IMR-90 (cell line): ENCODE measurements around the gene CDC37L1. TPM values are rescaled to one million over a fixed set of nuclear protein-coding genes. Genes with fewer than 3 reads are reported as not detected.

Experiments used
- ATAC-seq: fragments of 200-7000 bp; cut with Tn5 transposase; 2 replicates; pipeline ENCODE4 v1.9.1; 2020; ENCODE audit warnings: low read depth, mild to moderate bottlenecking, moderate library complexity
- BruUV-seq: library from RNA; stranded (reverse); fragments of 400-500 nt; replicated peaks from 2 replicates; lab custom pipeline; 2021; lab: Mats Ljungman, UMichigan
- CTCF ChIA-PET: fragments of 300-600 bp; formaldehyde crosslinking; extraction: SDS; loops from one replicate; lab custom pipeline; 2021; ENCODE audit warnings: antibody characterized with exemption; lab: Yijun Ruan, JAX
- POLR2A ChIA-PET: fragments of 300-600 bp; sonication (Branson Sonifier 250); formaldehyde crosslinking; loops from one replicate; lab custom pipeline; 2022; ENCODE audit warnings: antibody characterized with exemption; ENCODE audit not compliant: unreplicated experiment; lab: Charles Lee
- DNase-seq: peaks from one replicate; pipeline ENCODE4 v3.0.0; 2013
- H2AFZ ChIP-seq: replicated peaks from 2 replicates; pipeline ENCODE3; 2013; ENCODE audit warnings: low read length, mild to moderate bottlenecking; ENCODE audit not compliant: poor library complexity
- H2AK5ac ChIP-seq: 2 replicates; pipeline ENCODE4 v1.6.1; 2013; ENCODE audit warnings: low read depth, low read length, inconsistent platforms
- H2AK9ac ChIP-seq: replicated peaks from 2 replicates; pipeline ENCODE3; 2013; ENCODE audit warnings: mild to moderate bottlenecking, low read depth, low read length, moderate library complexity; ENCODE audit not compliant: poor library complexity
- H2BK120ac ChIP-seq: 2 replicates; pipeline ENCODE4 v1.6.1; 2013; ENCODE audit warnings: low read depth, low read length, inconsistent platforms
- H2BK15ac ChIP-seq: 3 replicates; pipeline ENCODE4 v1.6.1; 2013; ENCODE audit warnings: low read depth, low read length, inconsistent platforms
- H2BK20ac ChIP-seq: 2 replicates; pipeline ENCODE4 v1.6.1; 2013; ENCODE audit warnings: low read depth, mild to moderate bottlenecking, inconsistent platforms, low read length, moderate library complexity
- H2BK5ac ChIP-seq: 2 replicates; pipeline ENCODE4 v1.6.1; 2013; ENCODE audit warnings: mild to moderate bottlenecking, low read depth, low read length, inconsistent platforms; ENCODE audit not compliant: poor library complexity, severe bottlenecking
- H3K14ac ChIP-seq: replicated peaks from 2 replicates; pipeline ENCODE4 v1.6.1; 2013; ENCODE audit warnings: low read depth, low read length, inconsistent platforms
- H3K18ac ChIP-seq: 2 replicates; pipeline ENCODE4 v1.6.1; 2013; ENCODE audit warnings: low read depth, low read length, control low read depth
- H3K23ac ChIP-seq: 2 replicates; pipeline ENCODE4 v1.6.1; 2013; ENCODE audit warnings: low read depth, low read length, inconsistent platforms
- H3K27ac ChIP-seq: 2 replicates; pipeline ENCODE4 v1.5.1; 2013; ENCODE audit warnings: mild to moderate bottlenecking, control low read depth, low read length; ENCODE audit not compliant: insufficient read depth
- H3K27me3 ChIP-seq: 2 replicates; pipeline ENCODE4 v1.6.1; 2013; ENCODE audit warnings: low read length; ENCODE audit not compliant: control insufficient read depth, insufficient read depth
- H3K36me3 ChIP-seq: 2 replicates; pipeline ENCODE4 v1.6.1; 2013; ENCODE audit warnings: low read length, mixed read lengths; ENCODE audit not compliant: control insufficient read depth, insufficient read depth
- H3K4ac ChIP-seq: 2 replicates; pipeline ENCODE4 v1.6.1; 2013; ENCODE audit warnings: low read depth, low read length, inconsistent platforms
- H3K4me1 ChIP-seq: 2 replicates; pipeline ENCODE4 v1.6.1; 2013; ENCODE audit warnings: low read length, mixed read lengths; ENCODE audit not compliant: control insufficient read depth, insufficient read depth
- H3K4me2 ChIP-seq: 2 replicates; pipeline ENCODE4 v1.6.1; 2013; ENCODE audit warnings: low read depth, mild to moderate bottlenecking, control low read depth, low read length, moderate library complexity
- H3K4me3 ChIP-seq: 2 replicates; pipeline ENCODE4 v1.5.1; 2013; ENCODE audit warnings: low read depth, mild to moderate bottlenecking, control low read depth, low read length, moderate library complexity; ENCODE audit not compliant: insufficient read depth
- H3K56ac ChIP-seq: 2 replicates; pipeline ENCODE4 v1.6.1; 2013; ENCODE audit warnings: low read length, inconsistent platforms; ENCODE audit not compliant: insufficient read depth; ENCODE audit errors: extremely low read depth
- H3K79me1 ChIP-seq, 2 experiments: 2 replicates each; pipeline ENCODE4 v1.6.1; 2013; ENCODE audit warnings: low read length in 2 of 2, inconsistent platforms in 1 of 2, low read depth in 1 of 2
- H3K9ac ChIP-seq: 2 replicates; pipeline ENCODE4 v1.6.1; 2013; ENCODE audit warnings: low read depth, low read length, control low read depth
- H3K9me1 ChIP-seq: 2 replicates; pipeline ENCODE4 v1.6.1; 2013; ENCODE audit warnings: low read length, inconsistent platforms; ENCODE audit not compliant: insufficient read depth
- H3K9me3 ChIP-seq: 2 replicates; pipeline ENCODE4 v1.6.1; 2013; ENCODE audit warnings: low read length; ENCODE audit not compliant: control insufficient read depth, insufficient read depth
- H4K20me1 ChIP-seq: 2 replicates; pipeline ENCODE4 v1.6.1; 2013; ENCODE audit warnings: low read length, inconsistent platforms; ENCODE audit not compliant: insufficient read depth
- H4K5ac ChIP-seq: 2 replicates; pipeline ENCODE4 v1.6.1; 2013; ENCODE audit warnings: mild to moderate bottlenecking, low read depth, low read length, control low read depth
- H4K8ac ChIP-seq, 2 experiments: 2 replicates each; pipeline ENCODE4 v1.6.1; 2013; ENCODE audit warnings: low read depth in 2 of 2, low read length in 2 of 2, control low read depth in 1 of 2, inconsistent platforms in 1 of 2
- H4K91ac ChIP-seq: 2 replicates; pipeline ENCODE4 v1.6.1; 2013; ENCODE audit warnings: low read depth, low read length, inconsistent platforms; ENCODE audit not compliant: insufficient read depth
- FOS ChIP-seq: fragments of 150-350 bp; IDR thresholded peaks from 2 replicates; pipeline ENCODE4 v1.6.1; 2016; ENCODE audit warnings: low read depth, low read length
- NFE2L2 ChIP-seq: fragments of 150-350 bp; IDR thresholded peaks from 2 replicates; pipeline ENCODE4 v1.6.1; 2016; ENCODE audit warnings: low read depth, mild to moderate bottlenecking, low read length
- POLR2A ChIP-seq: IDR thresholded peaks from 2 replicates; pipeline ENCODE4 v1.6.1; 2012; ENCODE audit warnings: mild to moderate bottlenecking, low read depth, low read length
- WGBS, 2 experiments: methylation state at CpG; one replicate each; pipeline versions ENCODE4 v1.1.5 to v1.1.7; 2013; ENCODE audit warnings: missing lambda C conversion rate in 2 of 2; ENCODE audit not compliant: insufficient read length in 1 of 2; ENCODE audit errors: extremely low coverage in 2 of 2; 5-methylcytosine and 5-hydroxymethylcytosine counted together
- dilution Hi-C: fragments of 300-500 bp; cut with HindIII; formaldehyde crosslinking; loops from one replicate; pipeline ENCODE4 v1.14.3; 2018; ENCODE audit warnings: low sequenced_read_pairs; ENCODE audit not compliant: unreplicated experiment
- in situ Hi-C: fragments of 300-500 bp; cut with MboI; formaldehyde crosslinking; loops from 3 replicates; pipeline ENCODE4 v1.14.3; 2019; ENCODE audit warnings: low sequenced_read_pairs, inconsistent platforms, mixed read lengths
- intact Hi-C: fragments of 100-400 bp; cut with micrococcal nuclease; formaldehyde crosslinking; loops from 2 replicates; pipeline ENCODE4 v1.10.0; 2022
- polyA plus RNA-seq, 3 experiments: library from polyadenylated mRNA; depleted of rRNA; stranded (reverse); fragments of >200 nt; gene quantifications; 2 replicates each; pipeline ENCODE4 v1.2.3, GENCODE V29; 2012; ENCODE audit warnings: low replicate concordance in 1 of 3
- total RNA-seq: library from RNA; depleted of rRNA; stranded (reverse); fragments of >200 nt; gene quantifications from 2 replicates; pipeline ENCODE4 v1.2.3, GENCODE V29; 2012

CDC37L1 gene
- total and polyA plus RNA-seq, 2 of the 4 experiments (the other 2 are of a cell fraction): 6.6 to 7.3 TPM

DNA sequence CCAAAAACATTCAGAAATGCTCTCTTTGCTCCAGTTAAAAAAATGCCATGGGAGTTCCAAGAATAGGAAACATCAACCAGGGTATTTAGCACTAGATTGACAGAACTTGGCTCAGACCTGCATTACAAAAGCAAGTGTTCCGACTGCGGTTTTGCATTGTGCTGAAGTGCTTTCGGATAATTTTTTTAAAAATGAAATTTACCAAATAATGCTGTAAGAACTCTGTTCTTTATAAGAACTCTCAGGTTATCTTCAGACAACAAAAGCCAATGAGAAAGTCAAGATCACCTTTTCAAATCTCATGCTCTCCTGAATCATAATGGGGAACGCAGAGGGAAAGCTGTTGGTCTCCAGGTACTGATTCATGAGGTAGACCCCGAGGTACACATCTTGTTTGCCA is 17.8 kb upstream of the CDC37L1 start:
- no peak overlapping the region for H2AK5ac ChIP-seq
- dilution Hi-C loops (no loop called here), in situ Hi-C loops (no loop called here), intact Hi-C loops (loop anchor here (10.0 kb wide), 1 partner anchor 347 kb away; no protein-coding TSS in a partner anchor)
- H3K27me3 ChIP-seq: no peaks in the 10 kb centered on the region
- peak overlapping the region; percentile 43; the same call in 1 of the 3 replicates for H2BK15ac ChIP-seq
- H3K4me2 ChIP-seq: peak overlapping the region; percentile 93
- peaks cover 8% of the 10 kb centered on the region for H3K9me1 ChIP-seq
- peak overlapping the region; percentile 80; the same call in 1 of the 2 replicates for H3K18ac ChIP-seq
- H2BK20ac ChIP-seq: peak overlapping the region; percentile 50; the same call in 1 of the 2 replicates
- TF ChIP-seq FOS: no peak
- no peak for TF ChIP-seq POLR2A
- TF ChIP-seq NFE2L2: no peak
- no peak overlapping the region for H3K27ac ChIP-seq
- H3K36me3 ChIP-seq: no peaks in the 10 kb centered on the region
- BruUV-seq: no TSS peak
- peak overlapping the region in 1 of 2 experiments; percentile 78; a peak in 3 of 4 replicates for H4K8ac ChIP-seq
- no peak overlapping the region for H2AK9ac ChIP-seq
- peak overlapping the region; percentile 73 for H3K9ac ChIP-seq
- peak overlapping the region; percentile 91 for H3K4me3 ChIP-seq
- no peak overlapping the region for H2BK5ac ChIP-seq
- no peaks in the 10 kb centered on the region for H4K20me1 ChIP-seq
- ChIA-PET CTCF (interaction anchor here (0.5 to 1.2 kb wide), 3 partner anchors 14 to 1266 kb away, joined by 3 to 5 read pairs (median 3); no protein-coding TSS in a partner anchor), POLR2A (no interaction called here)
- no peak overlapping the region for H3K56ac ChIP-seq
- peak overlapping the region; percentile 77; the same call in 1 of the 2 replicates for H3K14ac ChIP-seq
- H3K79me1 ChIP-seq: peaks cover 9 to 14% of the 10 kb centered on the region in 2 experiments; a peak in 3 of 4 replicates
- H3K4ac ChIP-seq: peak overlapping the region; percentile 85
- H2BK120ac ChIP-seq: peak overlapping the region; percentile 59
- no peaks in the 10 kb centered on the region for H3K9me3 ChIP-seq
- WGBS, 2 experiments: no CpG with 5 or more reads among the region's 5 CpGs
- DNase-seq (peak; percentile 5), ATAC-seq (no peak)
- H2AFZ ChIP-seq: peak overlapping the region; percentile 96
- peak overlapping the region; percentile 41; the same call in 1 of the 2 replicates for H3K23ac ChIP-seq
- H4K5ac ChIP-seq: peak overlapping the region; percentile 86
- peaks cover 9% of the 10 kb centered on the region for H3K4me1 ChIP-seq
- H4K91ac ChIP-seq: peak overlapping the region; percentile 39; the same call in 1 of the 2 replicates
